Measurements from ENCODE around the gene MICAL3. TPM values are rescaled to one million over a fixed set of nuclear protein-coding genes. Genes with fewer than 3 reads are reported as not detected.
"Not testable (repeated sequence)": the region's sequence is repeated elsewhere in the genome, so short reads cannot be mapped to it uniquely, and the experiment has no call there.

MICAL3 gene
- total RNA-seq, 1 donor from 2014 or later: 29.0 TPM

GRCh38 chr22:17998913-17999312 lies 25.4 kb downstream of the MICAL3 start:
- no peak for DNase-seq (ENCODE audit: low read depth in 2 of 2)

GRCh38 chr22:17997456-17997855 lies 26.9 kb downstream of the MICAL3 start:
- DNase-seq (ENCODE audit: low read depth in 2 of 2): peak in 1 of 2 donors; percentile 36

DNA sequence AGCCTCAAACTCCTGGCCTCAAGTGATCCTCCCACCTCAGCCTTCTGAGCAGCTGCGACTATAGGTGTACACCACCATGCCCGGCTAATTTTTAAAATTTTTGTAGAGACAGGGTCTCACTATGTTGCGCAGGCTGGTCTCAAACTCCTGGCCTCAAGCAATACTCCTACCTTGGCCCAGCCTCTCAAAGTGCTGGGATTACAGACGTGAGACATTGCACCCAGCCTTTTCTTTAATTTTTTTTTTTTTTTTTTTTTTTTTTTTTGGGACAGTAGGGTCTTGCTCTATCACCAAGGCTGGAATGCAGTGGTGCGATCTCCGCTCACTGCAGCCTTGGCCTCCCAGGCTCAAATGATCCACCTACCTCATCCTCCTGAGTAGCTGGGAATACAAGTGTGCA lies 29.1 kb downstream of the MICAL3 start:
- not testable (repeated sequence) for DNase-seq (ENCODE audit: low read depth in 2 of 2)

GRCh38 chr22:17994424-17995108 lies 29.8 kb downstream of the MICAL3 start:
- DNase-seq (ENCODE audit: low read depth in 2 of 2): no peak

DNA sequence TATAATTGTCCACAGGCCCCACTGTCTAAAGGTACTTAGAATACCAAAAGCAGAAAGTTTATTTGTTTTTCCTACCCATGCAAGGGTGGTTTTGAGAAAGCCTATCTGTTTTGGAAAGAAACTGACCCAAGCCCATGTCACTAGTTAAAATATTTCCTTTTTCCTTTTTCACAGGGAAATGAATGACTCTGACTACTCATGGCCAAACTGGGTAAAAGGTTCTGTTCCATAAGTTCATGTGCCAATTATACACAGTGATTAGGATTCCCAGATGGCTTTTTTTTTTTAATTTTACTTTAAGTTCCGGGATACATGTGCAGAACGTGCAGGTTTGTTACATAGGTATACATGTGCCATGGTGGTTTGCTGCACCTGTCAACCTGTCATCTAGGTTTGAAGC lies 31.4 kb downstream of the MICAL3 start:
- DNase-seq (ENCODE audit: low read depth in 2 of 2): peak in 1 of 2 donors; percentile 92

DNA sequence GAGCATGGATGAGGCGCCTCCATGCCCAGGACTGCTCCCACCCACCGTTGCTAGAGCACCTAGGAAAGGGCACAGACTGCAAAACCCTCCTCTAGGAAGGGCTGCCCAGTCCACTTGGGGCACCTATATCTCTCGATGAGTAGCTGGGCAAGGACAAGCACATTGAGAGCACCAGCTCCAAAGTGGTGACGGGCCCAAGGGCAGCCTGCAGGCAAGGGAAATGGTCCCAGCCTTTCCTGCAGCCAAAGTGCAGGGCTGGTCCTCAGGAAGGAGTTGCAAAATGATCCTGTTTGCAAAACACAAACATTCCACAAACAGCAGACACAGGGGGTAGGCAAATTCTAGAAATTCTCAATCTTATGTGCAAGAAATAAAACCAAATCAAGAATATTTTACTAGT lies 32.4 kb downstream of the MICAL3 start:
- not testable (repeated sequence) for DNase-seq (ENCODE audit: low read depth in 2 of 2)

DNA sequence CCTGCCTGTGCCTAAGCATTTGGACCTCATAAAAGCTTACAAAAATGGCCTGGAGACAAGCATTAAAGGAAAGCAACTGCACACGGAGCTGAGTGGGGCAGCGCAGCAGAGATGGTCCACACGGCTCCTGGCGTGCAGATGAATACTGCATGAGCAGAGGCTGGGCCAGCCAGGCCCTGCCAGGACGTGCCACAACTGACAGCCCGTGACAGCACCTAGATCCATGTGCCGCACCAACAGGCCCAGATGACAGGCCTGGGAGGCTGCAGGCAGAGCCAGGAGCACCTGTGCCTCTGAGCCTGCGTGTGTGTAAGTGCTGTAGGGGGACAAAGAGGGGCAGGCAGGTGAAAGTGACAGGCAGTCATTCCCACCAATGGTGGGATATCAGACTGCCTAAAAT lies 33.4 kb downstream of the MICAL3 start:
- no peak for DNase-seq (ENCODE audit: low read depth in 2 of 2)

DNA sequence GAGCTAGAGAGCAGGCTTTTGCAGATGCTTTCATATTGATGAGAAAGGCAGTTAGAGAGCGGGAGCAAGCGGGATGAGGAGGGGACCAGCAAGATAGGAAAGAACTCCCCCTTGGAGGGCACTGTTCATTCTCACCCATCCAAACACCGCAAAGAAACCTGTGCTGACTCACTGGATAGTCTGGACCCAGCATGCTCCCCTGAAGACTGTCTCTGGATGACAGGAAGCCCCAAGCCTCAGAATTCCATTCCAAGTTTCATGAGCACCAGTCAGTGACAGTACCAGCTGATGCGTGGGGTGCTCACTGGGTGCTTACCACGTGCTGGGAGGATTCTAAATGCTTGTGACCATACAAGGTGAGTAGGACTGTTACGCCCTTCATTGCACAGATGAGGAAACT lies 34.2 kb downstream of the MICAL3 start:
- no peak for DNase-seq (ENCODE audit: low read depth in 2 of 2)

- DNase-seq (ENCODE audit: low read depth in 2 of 2): peak in 1 of 2 donors; percentile 80
Observed at GRCh38 chr22:17988800-17989513, 35.4 kb downstream of the MICAL3 start.

DNA sequence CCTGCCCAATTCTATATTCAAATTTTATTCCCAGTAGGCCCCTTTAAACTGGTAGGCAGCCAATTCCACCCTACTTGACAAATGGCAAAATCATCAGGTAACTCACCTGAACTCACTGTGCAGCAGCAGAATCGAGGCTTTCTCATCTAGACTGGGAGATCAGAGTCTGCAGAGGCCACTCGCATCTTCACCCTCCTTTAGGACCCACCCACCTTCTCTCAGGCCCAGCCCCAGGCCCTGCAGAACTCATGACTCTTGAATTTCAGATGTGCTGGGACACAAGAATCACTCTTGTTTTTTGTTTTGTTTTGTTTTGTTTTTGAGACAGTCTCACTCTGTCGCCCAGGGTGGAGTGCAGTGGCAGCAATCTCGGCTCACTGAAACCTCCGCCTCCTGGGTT lies 38.8 kb downstream of the MICAL3 start:
- DNase-seq (ENCODE audit: low read depth in 2 of 2): no peak

GRCh38 chr22:17985071-17985470 lies 39.3 kb downstream of the MICAL3 start:
- DNase-seq (ENCODE audit: low read depth in 2 of 2): not testable (repeated sequence)

DNA sequence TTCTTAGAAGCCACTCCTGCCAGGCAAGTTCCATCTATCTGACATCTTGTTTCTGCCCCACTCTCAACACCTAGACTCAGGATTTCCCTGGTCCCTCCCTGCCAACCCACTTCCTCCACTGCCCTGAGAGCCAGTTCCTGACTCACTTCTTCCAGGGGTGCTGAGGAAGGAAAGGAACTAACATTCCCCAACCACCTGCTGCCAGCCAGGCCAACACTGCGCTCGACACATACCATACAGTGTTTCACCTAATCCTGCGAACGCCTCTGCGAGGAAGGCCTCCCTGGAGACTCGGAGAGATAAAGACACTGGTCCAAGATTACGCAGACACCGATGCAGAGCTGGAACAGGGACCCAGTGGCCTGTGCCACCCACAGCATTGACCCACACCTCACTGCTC lies 40.2 kb downstream of the MICAL3 start:
- peak; percentile 22 to 57 for DNase-seq (ENCODE audit: low read depth in 2 of 2)

- DNase-seq (ENCODE audit: low read depth in 2 of 2): no peak
Observed at GRCh38 chr22:17982572-17983141, 41.7 kb downstream of the MICAL3 start.

DNA sequence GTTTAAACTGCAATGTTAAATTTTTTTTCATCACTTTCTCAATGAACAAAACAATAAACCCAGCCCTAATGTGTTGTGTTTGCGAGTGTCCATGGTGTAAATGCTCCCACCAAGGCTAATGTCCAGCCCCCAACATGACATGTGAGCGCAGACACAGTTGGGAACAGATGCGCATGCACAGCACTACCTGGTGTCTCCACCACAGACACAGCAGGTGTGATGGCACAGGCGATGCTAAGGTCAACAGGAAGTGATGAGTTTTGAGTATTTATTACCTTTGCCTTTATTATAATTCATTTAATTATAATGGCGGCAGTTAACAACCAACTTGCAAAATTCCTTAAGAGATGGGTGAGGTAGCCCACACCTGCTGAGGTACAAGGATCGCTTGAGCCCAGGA lies 42.9 kb downstream of the MICAL3 start:
- DNase-seq (ENCODE audit: low read depth in 2 of 2): no peak

DNA sequence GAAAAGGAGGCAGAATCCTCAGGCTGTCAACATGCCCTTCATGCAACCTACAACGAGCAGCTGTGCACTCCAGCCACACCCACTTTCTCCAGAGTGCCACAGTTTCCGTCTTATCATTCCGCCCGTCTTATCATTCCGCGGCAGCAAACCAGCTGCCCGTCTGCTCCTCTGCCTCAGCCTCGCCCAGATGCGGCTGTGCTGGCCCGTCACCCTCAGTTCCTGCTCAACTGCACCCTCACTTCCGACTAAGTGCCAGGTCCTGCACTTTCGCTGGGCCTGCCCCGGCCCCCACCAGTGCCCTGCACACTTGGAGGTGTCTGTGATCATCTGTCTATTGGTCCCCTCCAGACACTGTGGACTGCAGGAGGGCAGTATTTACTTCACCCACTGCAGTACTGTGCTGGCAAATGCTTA lies 43.7 kb downstream of the MICAL3 start:
- DNase-seq (ENCODE audit: low read depth in 2 of 2): peak in 1 of 2 donors; percentile 52

- no peak for DNase-seq (ENCODE audit: low read depth in 2 of 2)
Observed at GRCh38 chr22:17980015-17980590, 44.3 kb downstream of the MICAL3 start.

- no peak for DNase-seq (ENCODE audit: low read depth in 2 of 2)
Observed at GRCh38 chr22:17978027-17978426, 46.3 kb downstream of the MICAL3 start.

GRCh38 chr22:17977371-17977770 lies 47.0 kb downstream of the MICAL3 start:
- DNase-seq (ENCODE audit: low read depth in 2 of 2): no peak

- DNase-seq (ENCODE audit: low read depth in 2 of 2): no peak
Observed at GRCh38 chr22:17976121-17976520, 48.2 kb downstream of the MICAL3 start.

DNA sequence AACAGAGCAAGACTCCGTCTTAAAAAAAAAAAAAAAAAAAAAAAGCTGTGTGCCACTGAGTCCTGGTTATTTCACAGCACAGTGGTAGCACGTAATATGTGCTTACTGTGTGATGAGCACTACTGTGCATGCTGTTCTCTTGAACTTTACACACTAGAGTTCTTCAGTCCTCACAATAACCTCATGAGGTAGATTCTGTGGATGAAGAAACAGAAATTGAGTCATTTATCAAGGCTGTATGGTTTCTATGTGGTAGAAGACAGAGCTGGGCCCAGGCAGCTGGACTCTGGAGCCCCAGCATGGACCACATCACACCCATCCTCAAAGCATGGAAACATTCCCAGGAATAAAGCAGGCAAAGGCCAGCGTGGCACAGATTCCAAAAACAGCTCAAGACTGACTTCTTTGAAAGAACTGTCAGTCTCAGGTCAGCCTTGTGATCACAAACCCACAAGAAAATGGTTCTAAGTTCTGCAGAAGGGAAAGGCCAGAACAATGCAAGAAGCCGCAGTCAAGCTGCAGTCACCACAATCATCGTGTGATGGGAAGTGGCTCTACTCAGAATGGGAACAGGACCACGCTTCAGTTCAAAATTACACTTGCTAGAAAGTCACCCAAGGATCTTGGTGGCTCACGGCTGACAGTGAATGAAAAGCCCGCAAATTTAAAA lies 49.5 kb downstream of the MICAL3 start:
- no peak for DNase-seq (ENCODE audit: low read depth in 2 of 2)

- no peak for DNase-seq (ENCODE audit: low read depth in 2 of 2)
Observed at GRCh38 chr22:17974087-17974486, 50.3 kb downstream of the MICAL3 start.

- no peak for DNase-seq (ENCODE audit: low read depth in 2 of 2)
Observed at GRCh38 chr22:17973217-17973616, 51.1 kb downstream of the MICAL3 start.
